ENCODE results near the gene SKOR2. TPM values are rescaled to one million over a fixed set of nuclear protein-coding genes. Genes with fewer than 3 reads are reported as not detected.

Gene SKOR2
- total RNA-seq, 4 donors from 2014 or later, result not detected

- intact Hi-C loops (cut with DNase I; ENCODE audit: low total_unique reads), result no loop called here
- Histone ChIP-seq H3K9me3 (no peaks in the 10 kb centered on the region), H3K27ac (no peak overlapping the region), H3K36me3 (no peaks in the 10 kb centered on the region), H3K27me3 (no peaks in the 10 kb centered on the region), H3K4me1 (no peaks in the 10 kb centered on the region), H3K4me3 (no peak overlapping the region)
- no peak for DNase-seq
- no peak for TF ChIP-seq CTCF (IDR thresholded peaks at IDR 0.05)
- no peak for TF ChIP-seq POLR2A (IDR thresholded peaks at IDR 0.05)
These were observed 36.6 kb upstream of the SKOR2 start for GRCh38 chr18:47287911-47288585.

- H3K4me3 ChIP-seq, result no peak overlapping the region
- intact Hi-C loops (cut with DNase I; ENCODE audit: low total_unique reads), result no loop called here
- no peaks in the 10 kb centered on the region for H3K4me1 ChIP-seq
- no peaks in the 10 kb centered on the region for H3K9me3 ChIP-seq
- H3K27me3 ChIP-seq, result no peaks in the 10 kb centered on the region
- no peak overlapping the region for H3K27ac ChIP-seq
- TF ChIP-seq POLR2A (IDR thresholded peaks at IDR 0.05) (no peak), CTCF (IDR thresholded peaks at IDR 0.05) (no peak)
- no peaks in the 10 kb centered on the region for H3K36me3 ChIP-seq
- DNase-seq, result no peak
These were observed 35.4 kb upstream of the SKOR2 start for GRCh38 chr18:47286776-47287410.

GRCh38 chr18:47285456-47285855, 34.0 kb upstream of the SKOR2 start:
- Histone ChIP-seq H3K27me3 (no peaks in the 10 kb centered on the region), H3K4me3 (no peak overlapping the region), H3K36me3 (no peaks in the 10 kb centered on the region), H3K4me1 (no peaks in the 10 kb centered on the region), H3K27ac (no peak overlapping the region), H3K9me3 (no peaks in the 10 kb centered on the region)
- TF ChIP-seq POLR2A (IDR thresholded peaks at IDR 0.05), result no peak
- no peak for TF ChIP-seq CTCF (IDR thresholded peaks at IDR 0.05)
- intact Hi-C loops (cut with DNase I; ENCODE audit: low total_unique reads), result no loop called here
- DNase-seq, result no peak

- no peak for DNase-seq
- no peak overlapping the region for H3K27ac ChIP-seq
- TF ChIP-seq CTCF (IDR thresholded peaks at IDR 0.05) (no peak), POLR2A (IDR thresholded peaks at IDR 0.05) (no peak)
These were observed 33.4 kb upstream of the SKOR2 start for GRCh38 chr18:47284721-47285395.

GRCh38 chr18:47283476-47283875, 32.0 kb upstream of the SKOR2 start:
- H3K4me3 ChIP-seq, result no peak overlapping the region
- no peaks in the 10 kb centered on the region for H3K36me3 ChIP-seq
- H3K27ac ChIP-seq, result no peak overlapping the region
- H3K4me1 ChIP-seq, result no peaks in the 10 kb centered on the region
- TF ChIP-seq POLR2A (IDR thresholded peaks at IDR 0.05) (no peak), CTCF (IDR thresholded peaks at IDR 0.05) (no peak)
- H3K27me3 ChIP-seq, result no peaks in the 10 kb centered on the region
- no peak for DNase-seq
- intact Hi-C loops (cut with DNase I; ENCODE audit: low total_unique reads), result no loop called here
- H3K9me3 ChIP-seq, result no peaks in the 10 kb centered on the region

More at GRCh38 chr18:47284721-47285395, 33.4 kb upstream of the SKOR2 start:
- intact Hi-C loops (cut with DNase I; ENCODE audit: low total_unique reads), result no loop called here
- Histone ChIP-seq H3K4me1 (no peaks in the 10 kb centered on the region), H3K9me3 (no peaks in the 10 kb centered on the region), H3K4me3 (no peak overlapping the region), H3K36me3 (no peaks in the 10 kb centered on the region), H3K27me3 (no peaks in the 10 kb centered on the region)

All from uterus (tissue), 4 donors.